EH (cell line): Measurements from ENCODE around the gene COX7B2.

Experiments used
- DNase-seq: peaks from one replicate; pipeline ENCODE4 v3.0.0-alpha.2; 2015; ENCODE audit warnings: low read depth

Gene COX7B2

GRCh38 chr4:46909078-46909477 is at the start of gene COX7B2:
Gene COX7B2 (minus strand): TSS chr4:46909245. CDS start chr4:46735192, 174,053 bp downstream.
- DNase-seq = no peak

DNA sequence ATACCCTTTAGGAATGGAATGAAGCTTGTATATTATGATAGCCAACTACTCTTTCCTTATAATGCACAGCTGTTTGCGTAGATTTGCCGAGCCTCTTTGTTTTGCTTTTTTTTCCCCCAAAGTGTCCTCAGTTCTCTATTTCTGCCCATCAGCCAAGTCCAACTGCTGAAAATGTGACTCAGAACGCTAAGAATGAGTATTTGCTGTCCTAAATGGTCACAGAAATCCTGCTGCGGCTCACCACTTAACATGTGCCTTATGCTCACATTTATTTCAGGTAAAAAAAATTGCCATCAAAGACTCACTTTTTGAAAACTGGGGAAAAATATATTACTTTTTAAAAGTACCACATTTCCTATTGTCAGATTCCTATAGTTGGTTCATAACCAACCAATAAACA is 47.4 kb upstream of the COX7B2 start:
- no peak for DNase-seq

DNA sequence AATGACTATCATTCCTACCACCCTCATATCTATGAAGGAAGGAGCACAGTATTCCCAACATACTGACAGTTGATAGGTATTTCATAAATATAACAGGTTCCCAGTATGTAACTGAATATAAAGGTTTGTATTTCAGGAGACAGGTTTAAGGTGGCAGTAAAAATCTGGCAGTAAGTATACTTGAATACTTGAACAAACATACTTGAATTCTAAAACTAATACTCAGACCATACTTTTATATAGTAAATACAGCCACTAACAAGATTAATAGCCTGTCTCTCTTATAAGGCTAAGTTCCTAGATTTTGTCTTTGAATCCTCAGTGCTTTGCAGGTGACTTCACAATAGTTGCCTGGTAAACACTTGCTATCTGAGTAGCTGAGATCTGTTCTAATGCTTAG is 46.6 kb upstream of the COX7B2 start:
- DNase-seq = no peak

GRCh38 chr4:46954643-46955042 is 45.6 kb upstream of the COX7B2 start:
- no peak for DNase-seq

DNA sequence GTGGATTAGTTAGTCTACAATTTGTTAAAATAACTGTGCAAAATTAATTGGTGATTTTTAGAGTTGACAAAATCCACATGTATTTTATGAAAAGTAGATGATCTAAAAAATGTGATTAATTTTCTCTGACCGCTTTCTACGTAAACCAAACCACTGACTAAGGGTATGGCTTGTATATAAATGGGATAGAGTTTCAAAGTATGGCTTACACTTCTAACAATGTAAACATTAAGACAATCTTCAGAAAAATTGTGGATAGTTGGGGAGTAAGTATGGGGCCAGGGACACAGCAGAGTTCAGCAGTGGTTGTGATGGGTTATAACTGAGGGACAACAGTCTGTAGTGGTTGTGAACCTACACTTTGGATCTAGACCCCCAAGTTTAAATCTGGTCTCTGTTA is 44.5 kb upstream of the COX7B2 start:
- no peak for DNase-seq

GRCh38 chr4:46952451-46952850 is 43.4 kb upstream of the COX7B2 start:
- DNase-seq = no peak

DNA sequence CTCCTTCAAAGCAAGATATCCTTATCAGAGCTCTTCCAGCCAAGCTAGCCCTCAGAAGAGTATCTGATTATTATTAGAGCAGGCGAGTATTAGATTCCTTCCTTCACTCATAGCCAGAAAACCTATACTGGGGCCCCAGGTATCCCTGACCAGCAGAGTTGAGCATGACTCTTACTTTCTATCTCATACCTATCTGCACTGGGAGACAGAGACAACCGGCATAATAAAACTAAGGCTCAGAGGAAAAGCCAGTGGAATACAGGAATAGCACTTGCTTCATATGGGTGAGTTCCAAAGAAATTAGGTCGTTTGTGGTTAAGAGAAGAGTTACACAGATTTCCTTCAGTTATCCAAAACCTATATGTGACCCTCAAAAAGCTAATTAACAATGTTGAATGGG is 41.8 kb upstream of the COX7B2 start:
- DNase-seq = no peak

GRCh38 chr4:46949822-46950221 is 40.8 kb upstream of the COX7B2 start:
- no peak for DNase-seq

DNA sequence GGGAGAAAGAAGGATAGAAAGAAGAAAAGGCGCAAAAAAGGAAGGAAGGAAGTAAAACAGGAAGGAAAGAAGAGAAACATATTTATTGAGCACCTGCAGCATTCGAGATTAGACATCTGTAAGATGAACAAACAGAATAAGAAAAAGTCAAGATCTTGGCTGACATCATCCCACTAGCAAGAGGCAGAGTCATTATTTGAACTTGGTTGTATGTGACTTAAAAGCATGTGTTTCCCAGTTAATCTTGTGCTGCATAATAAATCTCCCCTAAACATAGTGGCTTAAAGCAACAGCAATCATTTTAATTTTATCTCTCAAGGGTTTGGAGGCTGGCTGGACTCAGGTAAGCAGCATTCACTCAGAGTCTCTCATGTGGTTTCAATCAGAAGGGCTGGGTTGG is 38.5 kb upstream of the COX7B2 start:
- no peak for DNase-seq

DNA sequence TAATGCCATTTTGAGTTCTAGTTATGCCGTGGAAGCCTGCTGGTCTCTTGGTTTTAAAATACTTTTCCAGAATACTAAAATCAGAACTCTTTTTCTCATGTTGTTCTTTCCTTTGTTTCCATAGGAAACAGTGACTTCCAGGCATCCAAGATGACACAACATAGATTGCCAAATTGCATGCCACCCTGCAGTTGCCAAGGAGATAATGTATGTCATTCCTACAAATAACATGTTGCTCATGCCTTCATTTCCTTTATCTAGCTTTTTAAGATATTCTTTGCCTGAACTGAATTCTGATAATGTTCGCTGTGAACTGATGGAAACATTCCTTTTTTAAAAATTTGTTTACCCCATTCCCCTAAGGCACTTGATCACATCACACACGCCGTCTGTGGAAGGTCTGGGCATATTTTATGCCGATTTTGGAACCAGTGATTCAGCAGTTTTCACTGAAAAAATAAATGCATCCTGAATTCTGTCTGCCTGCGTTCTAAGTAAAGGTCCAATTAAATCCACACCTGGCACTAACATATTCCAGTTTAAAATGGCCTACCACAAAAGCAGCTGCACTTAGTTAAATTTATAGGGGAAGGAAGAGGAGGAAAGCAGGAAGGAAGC is 38.0 kb upstream of the COX7B2 start:
- peak; percentile 2 for DNase-seq

DNA sequence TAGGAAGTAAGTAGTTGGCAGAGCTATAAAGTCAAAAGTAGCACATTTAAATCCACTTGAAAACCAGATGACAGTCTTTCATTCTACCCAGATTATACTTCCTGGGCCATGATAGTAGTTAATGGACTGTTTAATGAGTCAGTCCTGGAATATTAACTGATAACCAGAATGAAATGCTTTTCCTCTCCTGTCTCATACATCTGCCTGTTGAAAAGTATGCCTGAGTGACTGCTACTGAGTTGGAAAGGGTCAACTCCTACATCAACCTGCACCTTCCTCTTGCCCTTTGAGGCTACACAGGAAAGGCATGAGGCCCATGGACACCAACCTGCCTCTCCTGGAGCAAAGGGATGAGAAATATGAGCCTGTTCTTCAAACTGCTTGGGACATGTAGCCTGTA is 36.0 kb upstream of the COX7B2 start:
- no peak for DNase-seq

DNA sequence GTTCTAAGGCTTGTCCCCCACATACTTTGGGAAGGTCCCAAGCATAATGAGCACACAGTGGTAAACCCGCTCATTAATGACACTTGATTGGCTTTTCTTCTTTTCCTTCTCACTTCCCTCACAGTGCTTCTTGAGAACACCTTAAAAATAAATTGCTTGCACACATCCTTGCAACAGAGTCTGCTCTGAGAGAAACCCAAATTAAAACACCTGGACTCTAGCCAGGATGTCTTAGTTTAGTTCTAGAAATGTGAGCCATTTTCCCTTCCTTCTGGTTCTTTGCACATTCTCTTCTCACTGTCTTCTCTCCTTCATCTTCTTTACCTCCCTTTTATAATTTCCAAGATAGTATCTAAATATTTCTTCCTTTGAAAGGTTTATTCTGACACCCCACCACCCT is 35.3 kb upstream of the COX7B2 start:
- DNase-seq = no peak

DNA sequence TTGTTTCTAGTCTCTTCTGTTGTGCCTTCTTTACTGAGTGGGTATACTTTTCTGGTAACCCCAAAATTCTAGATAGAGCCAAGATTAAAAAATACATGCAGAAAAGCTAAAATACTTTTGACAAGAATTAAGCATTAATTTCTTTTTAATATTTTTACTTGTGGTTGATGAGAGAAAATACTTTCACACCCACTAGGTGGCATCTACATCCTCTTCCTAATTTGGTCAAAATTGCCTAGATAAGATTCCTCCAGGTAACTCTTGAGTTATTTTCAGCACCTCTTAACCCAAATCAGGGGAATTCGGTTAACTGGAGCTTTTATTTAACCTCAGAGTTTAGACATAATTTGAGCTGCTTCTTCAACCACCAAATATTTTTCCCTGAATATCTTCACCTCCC is 28.4 kb upstream of the COX7B2 start:
- DNase-seq = peak; percentile 1

DNA sequence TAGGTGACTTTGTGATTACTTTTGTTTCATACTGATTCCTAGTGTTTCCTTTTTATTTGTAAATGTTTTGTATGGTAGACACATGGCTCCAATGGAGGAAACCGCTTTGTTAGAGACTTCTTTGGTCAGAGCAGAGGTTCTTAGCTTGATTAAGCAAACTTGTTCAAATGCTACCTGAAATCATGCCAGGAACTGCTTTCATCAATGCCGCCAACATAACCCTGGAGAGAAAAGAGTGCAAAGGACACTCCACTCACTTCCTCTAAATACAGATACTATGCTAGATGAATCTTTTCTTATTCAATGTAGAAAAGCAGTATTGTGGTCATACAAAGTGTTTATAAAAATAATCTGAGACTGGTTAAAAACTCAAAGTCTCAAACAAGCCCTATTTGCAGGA is 25.7 kb upstream of the COX7B2 start:
- no peak for DNase-seq

DNA sequence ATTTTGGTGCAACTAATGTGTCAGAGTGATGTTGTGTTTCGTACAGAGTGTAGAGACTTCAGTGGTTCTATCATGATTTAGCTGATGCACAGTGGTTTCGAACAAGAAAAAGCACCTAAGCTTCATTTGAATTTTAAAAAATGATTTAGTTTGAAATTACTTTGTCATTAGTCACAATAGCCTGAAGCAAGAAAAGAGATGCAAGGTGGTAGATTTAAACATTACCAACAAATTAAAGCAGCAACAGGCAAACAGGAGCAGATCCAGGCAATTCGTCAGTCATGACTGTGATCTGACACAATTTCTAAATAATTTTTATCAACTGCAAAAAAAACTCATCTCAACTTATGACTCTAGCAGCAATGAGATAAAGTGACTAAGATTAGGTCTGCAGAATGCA is 24.6 kb upstream of the COX7B2 start:
- DNase-seq = no peak

- peak; percentile 46 for DNase-seq
Measured at GRCh38 chr4:46931981-46932380, 22.9 kb upstream of the COX7B2 start.

DNA sequence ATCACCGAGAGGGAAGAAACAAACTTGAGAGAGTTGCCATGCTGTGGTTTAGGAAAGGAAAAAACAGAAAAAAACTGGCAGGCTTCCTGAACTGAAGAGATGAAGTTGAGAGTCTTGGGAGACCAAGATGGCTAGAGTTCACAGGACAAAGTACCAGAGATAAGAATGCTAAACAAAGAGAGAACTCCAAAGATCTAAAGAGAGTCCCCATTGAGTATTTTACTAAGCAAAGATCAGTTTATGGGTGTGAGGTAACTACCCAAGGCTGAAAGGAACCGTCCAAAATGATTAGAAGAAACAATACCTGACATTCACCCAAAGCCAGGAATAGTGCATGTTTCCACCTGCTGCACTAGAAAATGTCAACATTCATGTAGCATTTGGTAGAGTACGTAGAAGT is 21.8 kb upstream of the COX7B2 start:
- DNase-seq = no peak

GRCh38 chr4:46927201-46927600 is 18.2 kb upstream of the COX7B2 start:
- DNase-seq = no peak

DNA sequence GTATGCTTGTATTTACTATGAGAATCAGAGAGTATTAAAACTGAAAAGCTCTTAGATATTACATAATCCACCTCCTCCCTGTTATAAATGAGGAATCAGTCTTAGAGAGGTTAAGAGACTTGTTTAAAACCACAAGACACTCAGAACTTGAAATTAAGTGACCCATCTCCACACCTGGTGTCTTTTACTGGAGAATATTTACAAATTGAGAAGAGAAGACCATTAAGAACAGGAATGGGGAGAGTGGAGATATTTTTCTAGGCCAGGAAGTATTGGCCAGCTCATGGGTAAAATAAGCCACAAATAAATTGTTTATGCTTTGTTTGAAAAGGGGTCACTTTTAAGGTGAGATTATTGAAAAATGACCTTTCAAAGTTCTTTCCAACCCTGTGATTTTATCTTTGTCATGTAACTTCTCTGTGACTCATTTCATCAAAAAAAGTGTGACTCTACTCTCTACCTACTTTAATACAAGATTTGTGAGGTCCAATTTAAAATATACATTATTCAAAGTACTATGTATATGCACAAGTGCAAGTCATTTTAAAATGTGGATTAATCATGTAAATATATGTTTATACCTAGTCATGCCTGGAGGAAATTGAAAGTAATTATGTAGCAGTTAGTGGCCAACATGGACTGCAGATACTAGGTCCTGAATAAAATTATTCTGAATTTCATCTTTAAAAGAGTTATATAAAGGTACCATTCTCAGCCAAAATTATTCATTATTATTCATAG is 15.9 kb upstream of the COX7B2 start:
- no peak for DNase-seq

DNA sequence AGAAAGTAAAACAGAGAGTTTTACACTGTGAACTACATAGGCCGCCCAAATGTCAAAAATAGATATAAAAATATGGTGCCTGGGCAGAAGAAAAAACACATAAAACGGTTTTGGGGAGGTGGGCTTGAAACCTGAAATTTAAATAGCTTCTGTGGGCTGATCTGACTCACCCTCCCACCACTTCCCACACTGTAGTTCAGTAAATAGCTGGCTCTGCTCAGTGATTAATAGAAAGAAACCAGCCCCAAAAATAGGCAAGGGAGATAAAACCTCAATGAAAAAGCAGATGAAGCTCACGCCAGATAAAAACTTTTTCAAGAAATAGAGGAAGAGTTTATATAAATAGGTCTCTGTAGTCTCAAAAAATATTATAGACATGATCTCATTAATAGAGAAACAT is 13.2 kb upstream of the COX7B2 start:
- no peak for DNase-seq

DNA sequence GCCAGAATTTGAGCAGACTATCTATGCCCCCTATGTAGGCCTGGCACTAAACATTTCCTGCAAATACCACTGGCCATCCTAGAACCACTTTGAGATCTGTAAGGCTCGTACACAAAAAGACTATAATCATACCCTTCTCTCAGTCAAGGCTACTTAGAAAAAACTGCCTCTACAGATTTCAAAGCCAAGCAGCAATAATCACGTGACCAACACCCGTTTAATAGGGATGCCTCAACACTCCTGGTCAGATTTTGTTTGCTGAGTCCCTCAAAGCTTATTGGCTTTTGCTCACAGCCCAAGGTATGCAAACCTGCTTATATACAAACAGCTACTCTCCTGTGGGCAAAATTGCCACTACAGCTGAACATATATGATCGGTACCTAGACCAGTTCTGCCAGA is 897 bp downstream of the COX7B2 start:
- DNase-seq = no peak

- DNase-seq = no peak
Measured at GRCh38 chr4:46900082-46900481, 9.0 kb downstream of the COX7B2 start.

DNA sequence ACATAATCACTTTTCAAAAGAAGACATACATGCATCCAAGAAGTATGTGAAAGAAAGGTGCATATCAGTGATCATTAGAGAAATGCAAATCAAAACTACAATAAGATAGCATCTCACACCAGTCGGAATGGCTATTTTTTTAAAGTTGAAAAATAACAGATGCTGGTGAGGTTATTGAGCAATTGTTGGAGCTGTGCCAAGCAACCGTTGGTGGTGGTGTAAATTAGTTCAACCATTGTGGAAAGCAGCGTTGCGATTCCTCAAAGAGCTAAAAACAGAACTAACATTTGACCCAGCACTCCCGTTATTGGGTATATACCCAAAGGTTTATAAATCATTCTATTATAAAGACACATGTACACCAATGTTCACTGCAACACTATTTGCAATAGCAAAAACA is 14.2 kb downstream of the COX7B2 start:
- no peak for DNase-seq

GRCh38 chr4:46890056-46890455 is 19.0 kb downstream of the COX7B2 start:
- no peak for DNase-seq
